Activated T-helper 1 cell treated with anti-CD3 and anti-CD28 coated beads, Interleukin-12 subunit alpha, Interleukin-12 subunit beta, Interleukin-2, Interleukin-4 antibody, amounts not matched to agents 30 ng/mL and 10 ng/mL and 1 ng/mL, durations not matched to agents 14 hours and 24 hours and 36 hours (primary cell): Measurements from ENCODE around the gene FRZB. TPM values are rescaled to one million over a fixed set of nuclear protein-coding genes. Genes with fewer than 3 reads are reported as not detected.

Source experiments
- DNase-seq: peaks from one replicate; pipeline ENCODE4 v3.0.0; 2021; ENCODE audit warnings: low spot score
- H3K27ac Mint-ChIP-seq: one replicate; pipeline ENCODE4 v1.8.0; 2021; ENCODE audit warnings: mild to moderate bottlenecking, mixed read lengths
- H3K27me3 Mint-ChIP-seq: one replicate; pipeline ENCODE4 v1.8.0; 2022; ENCODE audit warnings: mild to moderate bottlenecking, moderate library complexity, mixed read lengths; ENCODE audit not compliant: insufficient read depth
- H3K36me3 Mint-ChIP-seq: one replicate; pipeline ENCODE4 v1.8.0; 2021; ENCODE audit warnings: low read depth, mixed read lengths
- H3K4me1 Mint-ChIP-seq: one replicate; pipeline ENCODE4 v1.8.0; 2021; ENCODE audit warnings: low read depth, mixed read lengths
- H3K4me3 Mint-ChIP-seq: one replicate; pipeline ENCODE4 v1.8.0; 2021; ENCODE audit warnings: mild to moderate bottlenecking, moderate library complexity, mixed read lengths
- H3K9me3 Mint-ChIP-seq: one replicate; pipeline ENCODE4 v1.8.0; 2021; ENCODE audit warnings: mixed read lengths
- intact Hi-C: fragments of 100-400 bp; cut with micrococcal nuclease; formaldehyde crosslinking; loops from one replicate; pipeline ENCODE4 v1.15.1; 2024
- total RNA-seq: library from RNA; stranded (reverse); gene quantifications from 2 replicates; pipeline ENCODE4 v1.2.3, GENCODE V29; 2022

FRZB gene
- total RNA-seq, 1 donor from 2014 or later = not detected

GRCh38 chr2:182852801-182853200, 13.6 kb downstream of the FRZB start:
- no peak overlapping the region for H3K4me3 Mint-ChIP-seq
- intact Hi-C loops = no loop called here
- H3K9me3 Mint-ChIP-seq = no peaks in the 10 kb centered on the region
- no peak overlapping the region for H3K27ac Mint-ChIP-seq
- peaks cover 9% of the 10 kb centered on the region for H3K27me3 Mint-ChIP-seq
- H3K36me3 Mint-ChIP-seq = no peaks in the 10 kb centered on the region
- no peaks in the 10 kb centered on the region for H3K4me1 Mint-ChIP-seq
- no peak for DNase-seq

- DNase-seq = no peak
- no peak overlapping the region for H3K4me3 Mint-ChIP-seq
- H3K4me1 Mint-ChIP-seq = no peaks in the 10 kb centered on the region
- H3K27me3 Mint-ChIP-seq = peaks cover 9% of the 10 kb centered on the region
- no peaks in the 10 kb centered on the region for H3K36me3 Mint-ChIP-seq
- H3K9me3 Mint-ChIP-seq = no peaks in the 10 kb centered on the region
- intact Hi-C loops = no loop called here
- no peak overlapping the region for H3K27ac Mint-ChIP-seq
Observed at GRCh38 chr2:182852090-182852489, 14.3 kb downstream of the FRZB start.

GRCh38 chr2:182845794-182846417, 20.5 kb downstream of the FRZB start:
- no peak for DNase-seq
- Mint-ChIP-seq H3K36me3 (no peaks in the 10 kb centered on the region), H3K27ac (no peak overlapping the region), H3K4me1 (no peaks in the 10 kb centered on the region), H3K27me3 (peaks cover 2% of the 10 kb centered on the region), H3K9me3 (no peaks in the 10 kb centered on the region), H3K4me3 (no peak overlapping the region)
- intact Hi-C loops = no loop called here

DNA sequence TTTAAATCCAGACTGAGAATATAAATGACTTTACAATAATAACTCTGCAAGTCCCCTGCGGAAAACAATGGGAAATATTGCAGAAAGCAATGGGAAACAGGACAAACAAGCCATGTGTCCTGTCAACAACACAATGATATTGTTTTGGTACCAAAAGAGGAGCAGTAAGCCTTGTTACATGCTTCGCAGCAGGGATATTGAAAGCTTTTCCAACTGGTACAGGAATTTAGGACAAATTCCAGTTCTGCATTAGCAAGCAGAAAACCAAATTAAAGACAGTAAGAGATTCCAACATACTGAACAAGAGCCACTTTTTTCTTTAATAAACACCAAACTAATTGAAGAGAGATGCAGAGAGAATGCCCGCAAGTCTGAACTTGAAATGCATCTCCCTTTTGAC, 30.0 kb downstream of the FRZB start:
- no peaks in the 10 kb centered on the region for H3K4me1 Mint-ChIP-seq
- no peak overlapping the region for H3K4me3 Mint-ChIP-seq
- H3K27me3 Mint-ChIP-seq = peaks cover 29% of the 10 kb centered on the region
- no peak for DNase-seq
- H3K9me3 Mint-ChIP-seq = no peaks in the 10 kb centered on the region
- intact Hi-C loops = no loop called here
- H3K27ac Mint-ChIP-seq = no peak overlapping the region
- H3K36me3 Mint-ChIP-seq = no peaks in the 10 kb centered on the region

DNA sequence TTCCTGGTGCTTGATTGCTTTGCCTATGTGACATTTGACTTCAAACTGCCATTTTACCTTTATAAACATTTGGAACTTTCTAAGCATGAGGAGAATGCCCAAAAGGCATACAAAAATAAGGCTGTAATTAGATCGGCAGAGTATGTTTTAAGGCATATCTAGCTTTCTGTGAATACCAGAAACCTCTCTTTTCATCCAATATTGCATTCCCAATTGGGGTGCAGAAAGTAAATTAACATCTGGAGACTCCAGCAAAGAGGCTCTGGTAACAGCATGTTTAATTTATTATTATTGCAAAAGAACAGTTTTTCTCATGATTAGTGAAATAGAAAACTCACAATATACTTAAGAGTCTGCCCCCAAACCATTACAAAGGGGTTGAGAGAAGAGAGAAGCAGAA, 32.1 kb downstream of the FRZB start:
- H3K9me3 Mint-ChIP-seq = no peaks in the 10 kb centered on the region
- H3K4me1 Mint-ChIP-seq = no peaks in the 10 kb centered on the region

GRCh38 chr2:182833084-182833854, 33.2 kb downstream of the FRZB start:
- Mint-ChIP-seq H3K9me3 (no peaks in the 10 kb centered on the region), H3K36me3 (no peaks in the 10 kb centered on the region), H3K27me3 (peaks cover 28% of the 10 kb centered on the region), H3K4me3 (no peak overlapping the region), H3K27ac (no peak overlapping the region), H3K4me1 (no peaks in the 10 kb centered on the region)
- intact Hi-C loops = no loop called here
- no peak for DNase-seq

More for the DNA sequence above, 32.1 kb downstream of the FRZB start:
- H3K27ac Mint-ChIP-seq = no peak overlapping the region
- intact Hi-C loops = no loop called here
- peaks cover 31% of the 10 kb centered on the region for H3K27me3 Mint-ChIP-seq
- H3K4me3 Mint-ChIP-seq = no peak overlapping the region
- H3K36me3 Mint-ChIP-seq = no peaks in the 10 kb centered on the region
- no peak for DNase-seq

GRCh38 chr2:182831921-182832320, 34.5 kb downstream of the FRZB start:
- intact Hi-C loops = no loop called here
- H3K36me3 Mint-ChIP-seq = no peaks in the 10 kb centered on the region
- no peak for DNase-seq

DNA sequence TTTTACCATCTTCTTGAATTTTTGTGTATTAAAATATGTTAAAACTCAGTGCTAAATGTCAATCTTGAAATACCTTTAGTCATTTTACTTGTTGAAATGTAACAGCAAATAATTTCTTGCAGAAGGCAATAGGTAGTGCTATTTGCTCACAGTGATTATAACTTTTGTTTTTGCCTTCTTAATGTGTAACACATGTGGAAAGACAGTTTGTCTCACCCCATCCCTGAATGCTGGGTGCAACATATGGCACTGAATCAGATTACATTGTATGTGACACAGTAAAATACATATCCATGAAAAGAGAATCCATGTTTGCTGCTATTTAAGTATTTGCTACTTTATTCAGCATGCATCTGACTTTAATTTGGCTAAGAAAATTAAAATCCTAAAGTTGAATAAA, 35.3 kb downstream of the FRZB start:
- Mint-ChIP-seq H3K4me3 (no peak overlapping the region), H3K4me1 (no peaks in the 10 kb centered on the region), H3K9me3 (no peaks in the 10 kb centered on the region), H3K27me3 (peaks cover 20% of the 10 kb centered on the region), H3K36me3 (no peaks in the 10 kb centered on the region), H3K27ac (no peak overlapping the region)
- DNase-seq = no peak
- intact Hi-C loops = no loop called here

More at GRCh38 chr2:182831921-182832320, 34.5 kb downstream of the FRZB start:
- Mint-ChIP-seq H3K4me3 (no peak overlapping the region), H3K27ac (no peak overlapping the region), H3K4me1 (no peaks in the 10 kb centered on the region), H3K9me3 (no peaks in the 10 kb centered on the region), H3K27me3 (peaks cover 22% of the 10 kb centered on the region)

DNA sequence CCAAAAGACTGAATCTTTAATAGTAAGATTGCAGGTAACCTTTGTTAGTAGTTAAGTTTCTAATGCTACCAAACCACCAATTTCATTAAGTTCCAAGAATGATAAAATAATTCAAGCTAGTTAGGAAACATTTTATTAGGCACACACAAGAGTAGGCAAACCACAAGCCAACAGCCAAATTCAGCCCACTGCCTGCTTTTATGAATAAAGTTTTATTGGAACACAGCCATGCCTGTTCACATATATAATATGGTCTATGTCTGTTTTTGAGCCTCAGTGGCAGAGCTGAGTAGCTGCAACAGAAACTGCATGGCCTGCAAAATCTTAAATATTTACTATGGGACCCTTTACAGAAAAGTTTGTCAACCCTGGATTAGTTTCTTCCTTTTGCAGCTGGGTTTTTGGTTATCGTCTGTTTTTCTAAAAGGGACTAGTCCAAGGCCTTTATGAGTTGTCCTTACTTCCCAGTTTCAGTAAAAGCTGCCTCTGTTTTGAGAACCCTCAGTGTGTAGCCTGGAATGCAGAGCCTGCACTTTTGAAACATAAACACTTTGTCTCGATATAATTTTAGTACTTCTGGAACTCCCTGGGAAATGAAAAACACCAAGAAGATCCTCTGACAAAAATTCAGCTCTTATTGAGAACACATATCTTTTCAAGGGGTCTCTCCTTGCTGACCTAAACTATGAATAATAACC, 39.1 kb downstream of the FRZB start:
- H3K4me3 Mint-ChIP-seq = no peak overlapping the region
- H3K4me1 Mint-ChIP-seq = no peaks in the 10 kb centered on the region
- H3K9me3 Mint-ChIP-seq = no peaks in the 10 kb centered on the region
- intact Hi-C loops = no loop called here
- no peak for DNase-seq
- H3K36me3 Mint-ChIP-seq = no peaks in the 10 kb centered on the region
- no peak overlapping the region for H3K27ac Mint-ChIP-seq
- H3K27me3 Mint-ChIP-seq = peaks cover 19% of the 10 kb centered on the region

DNA sequence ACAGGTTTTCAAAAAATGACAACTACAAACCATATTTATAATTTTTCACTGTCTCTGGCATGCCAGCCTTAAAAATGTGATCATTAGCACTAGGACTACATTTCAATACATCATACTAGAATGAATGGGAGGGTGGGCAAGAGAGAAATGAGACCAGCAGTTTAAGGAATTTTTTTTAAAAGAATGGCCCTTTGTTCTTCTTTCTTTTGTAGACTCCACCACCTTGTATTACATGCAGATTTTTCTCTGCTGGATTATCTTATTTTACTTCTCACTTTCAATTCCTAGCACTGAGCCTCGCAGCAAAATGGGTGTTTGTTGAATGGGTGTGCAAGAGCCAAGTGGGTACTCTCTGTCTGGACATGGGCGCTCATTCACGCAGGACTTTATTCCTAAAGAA, 39.9 kb downstream of the FRZB start:
- intact Hi-C loops = no loop called here
- H3K27me3 Mint-ChIP-seq = peaks cover 20% of the 10 kb centered on the region
- no peaks in the 10 kb centered on the region for H3K36me3 Mint-ChIP-seq
- no peak overlapping the region for H3K27ac Mint-ChIP-seq
- H3K4me1 Mint-ChIP-seq = no peaks in the 10 kb centered on the region
- DNase-seq = no peak
- H3K9me3 Mint-ChIP-seq = no peaks in the 10 kb centered on the region
- H3K4me3 Mint-ChIP-seq = no peak overlapping the region

- intact Hi-C loops = no loop called here
- Mint-ChIP-seq H3K27me3 (peaks cover 20% of the 10 kb centered on the region), H3K4me3 (no peak overlapping the region), H3K4me1 (no peaks in the 10 kb centered on the region), H3K9me3 (no peaks in the 10 kb centered on the region), H3K27ac (no peak overlapping the region), H3K36me3 (no peaks in the 10 kb centered on the region)
- DNase-seq = no peak
Observed at GRCh38 chr2:182826064-182826463, 40.4 kb downstream of the FRZB start.

GRCh38 chr2:182824767-182825158, 41.7 kb downstream of the FRZB start:
- H3K4me1 Mint-ChIP-seq = no peaks in the 10 kb centered on the region
- H3K27me3 Mint-ChIP-seq = peaks cover 16% of the 10 kb centered on the region
- H3K4me3 Mint-ChIP-seq = no peak overlapping the region
- intact Hi-C loops = no loop called here
- H3K36me3 Mint-ChIP-seq = no peaks in the 10 kb centered on the region
- DNase-seq = no peak
- H3K9me3 Mint-ChIP-seq = no peaks in the 10 kb centered on the region
- H3K27ac Mint-ChIP-seq = no peak overlapping the region

GRCh38 chr2:182824056-182824766, 42.2 kb downstream of the FRZB start:
- DNase-seq = no peak
- Mint-ChIP-seq H3K36me3 (no peaks in the 10 kb centered on the region), H3K27ac (no peak overlapping the region), H3K27me3 (peaks cover 16% of the 10 kb centered on the region), H3K4me3 (no peak overlapping the region), H3K4me1 (no peaks in the 10 kb centered on the region), H3K9me3 (no peaks in the 10 kb centered on the region)
- intact Hi-C loops = no loop called here
